Measurements from ENCODE around the gene NECTIN2. TPM values are rescaled to one million over a fixed set of nuclear protein-coding genes. Genes with fewer than 3 reads are reported as not detected.

The NECTIN2 gene
- total RNA-seq, 1 experiment from 2014 or later, result 2.0 TPM

GRCh38 chr19:44889830-44890365, 43.8 kb downstream of the NECTIN2 start:
- Histone ChIP-seq H3K36me3 (ENCODE audit: insufficient read depth, low read length) (peaks cover 17% of the 10 kb centered on the region), H3K4me1 (ENCODE audit: low read length) (peaks cover 18% of the 10 kb centered on the region), H3K27ac (ENCODE audit: low read length) (peak overlapping the region; percentile 73), H3K27me3 (ENCODE audit: low read length) (no peaks in the 10 kb centered on the region), H3K4me3 (ENCODE audit: low read length) (peak overlapping the region; percentile 54), H3K9ac (ENCODE audit: low read length) (peak overlapping the region; percentile 58), H2AFZ (ENCODE audit: low read length) (peak overlapping the region; percentile 82; the same call in 1 of the 2 replicates), H4K20me1 (ENCODE audit: insufficient read depth, low read depth, low read length) (peaks cover 12% of the 10 kb centered on the region; the same call in 1 of the 2 replicates), H3K9me3 (ENCODE audit: low read length) (no peaks in the 10 kb centered on the region), H3K4me2 (ENCODE audit: low read depth, low read length, poor library complexity, severe bottlenecking) (peak overlapping the region; percentile 68), H3K79me2 (ENCODE audit: low read length) (peaks cover 35% of the 10 kb centered on the region), H3K9me2 (replicated peaks; ENCODE audit: insufficient read depth, low read length) (no peaks in the 10 kb centered on the region)
- DNase-seq, result no peak

DNA sequence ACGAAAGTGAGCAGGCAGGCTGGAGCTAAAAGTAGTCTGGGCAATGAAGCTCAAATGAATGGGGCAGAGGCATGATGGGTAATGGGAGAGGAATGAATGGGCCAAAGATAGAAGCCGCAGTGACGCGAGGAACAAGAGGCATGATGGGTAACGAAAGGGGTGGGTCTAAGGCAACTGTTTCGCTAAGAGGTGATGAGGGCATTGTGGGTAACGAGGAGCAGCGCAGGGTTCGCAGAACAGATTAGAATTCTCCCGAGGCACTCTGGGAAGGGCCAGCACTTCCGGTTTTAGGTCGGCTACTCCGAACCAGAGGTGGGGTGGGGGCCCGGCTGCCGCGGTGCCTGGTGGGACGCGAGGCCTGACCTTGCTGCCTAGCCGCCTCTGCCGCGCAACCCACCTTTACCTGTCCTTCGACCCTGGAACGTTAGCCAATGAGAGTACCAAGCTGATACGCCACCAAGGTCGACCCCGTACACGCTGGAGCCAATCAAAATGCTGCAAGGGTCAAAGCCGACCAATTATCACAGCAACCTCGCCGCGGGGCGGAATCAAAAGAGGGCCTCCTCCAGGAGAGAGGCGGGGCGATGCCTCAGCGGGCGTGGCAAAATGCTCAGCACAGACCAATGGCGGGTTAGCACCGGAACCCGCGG, 44.4 kb downstream of the NECTIN2 start:
- Histone ChIP-seq H3K27ac (ENCODE audit: low read length) (peak overlapping the region; percentile 73), H3K9ac (ENCODE audit: low read length) (peak overlapping the region; percentile 58), H4K20me1 (ENCODE audit: insufficient read depth, low read depth, low read length) (peaks cover 16% of the 10 kb centered on the region; the same call in 1 of the 2 replicates), H3K79me2 (ENCODE audit: low read length) (peaks cover 37% of the 10 kb centered on the region), H3K9me2 (replicated peaks; ENCODE audit: insufficient read depth, low read length) (no peaks in the 10 kb centered on the region), H3K36me3 (ENCODE audit: insufficient read depth, low read length) (peaks cover 17% of the 10 kb centered on the region), H2AFZ (ENCODE audit: low read length) (peak overlapping the region; percentile 82; the same call in 1 of the 2 replicates), H3K4me1 (ENCODE audit: low read length) (peaks cover 18% of the 10 kb centered on the region), H3K27me3 (ENCODE audit: low read length) (no peaks in the 10 kb centered on the region), H3K4me2 (ENCODE audit: low read depth, low read length, poor library complexity, severe bottlenecking) (peak overlapping the region; percentile 68), H3K4me3 (ENCODE audit: low read length) (peak overlapping the region; percentile 54), H3K9me3 (ENCODE audit: low read length) (no peaks in the 10 kb centered on the region)
- DNase-seq, result peak; percentile 100

DNA sequence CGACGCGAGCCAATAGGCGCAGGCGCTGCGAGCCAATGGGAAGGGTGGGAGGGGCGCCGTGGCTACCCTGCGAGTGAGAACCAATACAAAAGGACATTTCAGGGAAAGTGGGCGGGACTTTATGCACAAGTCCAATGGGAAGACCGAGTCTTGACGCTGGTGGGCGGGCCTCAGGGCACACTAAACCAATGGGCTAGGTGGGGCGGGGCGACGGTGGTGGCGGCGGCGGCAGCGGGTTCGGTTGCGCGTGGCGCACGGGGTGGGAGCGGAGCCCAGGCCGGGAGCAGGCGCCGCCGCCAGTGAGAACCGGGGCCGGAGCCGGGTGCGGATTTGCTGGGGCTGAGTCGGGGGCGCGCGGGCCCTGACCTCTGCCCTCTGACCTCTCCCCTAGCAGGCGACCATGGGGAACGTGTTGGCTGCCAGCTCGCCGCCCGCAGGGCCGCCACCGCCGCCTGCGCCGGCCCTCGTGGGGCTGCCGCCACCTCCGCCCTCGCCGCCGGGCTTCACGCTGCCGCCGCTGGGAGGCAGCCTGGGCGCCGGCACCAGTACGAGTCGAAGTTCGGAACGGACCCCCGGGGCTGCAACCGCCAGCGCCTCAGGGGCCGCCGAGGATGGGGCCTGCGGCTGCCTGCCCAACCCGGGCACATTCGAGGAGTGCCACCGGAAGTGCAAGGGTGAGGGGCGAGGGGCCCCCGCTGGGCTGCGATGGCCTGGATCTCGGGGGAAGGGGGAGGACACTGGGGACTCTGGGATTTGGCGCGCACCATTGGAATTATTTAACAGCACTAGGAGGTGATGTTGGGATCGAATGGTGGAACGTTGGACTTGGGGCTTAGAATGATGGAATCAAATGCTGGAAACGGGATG, 45.2 kb downstream of the NECTIN2 start, which contains the start of gene TOMM40:
Gene TOMM40, plus strand, starts transcription at position 239 of the 867 bp plus-strand sequence. Its CDS starts 162 bp downstream, at position 401.
- Histone ChIP-seq H2AFZ (ENCODE audit: low read length) (peak within 1 kb of the TSS; percentile 82; the same call in 1 of the 2 replicates), H3K4me3 (ENCODE audit: low read length) (peak within 1 kb of the TSS; percentile 88), H3K79me2 (ENCODE audit: low read length) (peaks cover 37% of the 10 kb centered on the region), H3K9me3 (ENCODE audit: low read length) (no peaks in the 10 kb centered on the region), H3K27ac (ENCODE audit: low read length) (peak within 1 kb of the TSS; percentile 73), H3K36me3 (ENCODE audit: insufficient read depth, low read length) (peaks cover 21% of the 10 kb centered on the region), H4K20me1 (ENCODE audit: insufficient read depth, low read depth, low read length) (peaks cover 21% of the 10 kb centered on the region), H3K9me2 (replicated peaks; ENCODE audit: insufficient read depth, low read length) (no peaks in the 10 kb centered on the region), H3K27me3 (ENCODE audit: low read length) (no peaks in the 10 kb centered on the region), H3K4me2 (ENCODE audit: low read depth, low read length, poor library complexity, severe bottlenecking) (peak within 1 kb of the TSS; percentile 84), H3K9ac (ENCODE audit: low read length) (peak within 1 kb of the TSS; percentile 78), H3K4me1 (ENCODE audit: low read length) (peaks cover 18% of the 10 kb centered on the region)
- peak; percentile 75 for DNase-seq

DNA sequence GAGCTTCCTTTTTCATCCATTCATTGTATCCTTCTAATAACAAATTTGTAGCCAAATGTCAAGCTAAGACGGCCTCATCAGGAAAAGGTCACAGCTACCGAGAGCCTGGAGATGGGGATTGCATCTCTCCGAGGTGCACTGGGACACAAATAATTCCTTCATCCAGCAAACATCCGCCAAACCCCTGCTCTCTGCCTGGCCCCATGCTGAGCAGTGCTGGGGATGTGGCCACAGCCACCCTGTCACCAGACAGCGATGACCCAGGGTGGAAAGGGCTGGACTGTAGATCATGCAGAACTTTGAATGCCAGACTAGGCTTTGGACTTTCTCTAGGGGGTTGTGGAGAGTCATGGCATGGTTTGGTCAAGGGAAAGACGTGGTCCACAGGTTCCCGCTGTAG, 46.8 kb downstream of the NECTIN2 start:
- peak overlapping the region; percentile 78; the same call in 1 of the 2 replicates for H3K9ac ChIP-seq (ENCODE audit: low read length)
- H3K4me2 ChIP-seq (ENCODE audit: low read depth, low read length, poor library complexity, severe bottlenecking), result peak overlapping the region; percentile 84
- H3K27ac ChIP-seq (ENCODE audit: low read length), result no peak overlapping the region
- H3K4me1 ChIP-seq (ENCODE audit: low read length), result peaks cover 18% of the 10 kb centered on the region
- H3K36me3 ChIP-seq (ENCODE audit: insufficient read depth, low read length), result peaks cover 31% of the 10 kb centered on the region
- H3K27me3 ChIP-seq (ENCODE audit: low read length), result no peaks in the 10 kb centered on the region
- peaks cover 25% of the 10 kb centered on the region for H4K20me1 ChIP-seq (ENCODE audit: insufficient read depth, low read depth, low read length)
- no peaks in the 10 kb centered on the region for H3K9me2 ChIP-seq (replicated peaks; ENCODE audit: insufficient read depth, low read length)
- H3K9me3 ChIP-seq (ENCODE audit: low read length), result no peaks in the 10 kb centered on the region
- DNase-seq, result no peak
- peaks cover 37% of the 10 kb centered on the region for H3K79me2 ChIP-seq (ENCODE audit: low read length)
- peak overlapping the region; percentile 88; the same call in 1 of the 2 replicates for H3K4me3 ChIP-seq (ENCODE audit: low read length)
- H2AFZ ChIP-seq (ENCODE audit: low read length), result no peak overlapping the region

GRCh38 chr19:44893332-44894051, 47.4 kb downstream of the NECTIN2 start:
- peaks cover 18% of the 10 kb centered on the region for H3K4me1 ChIP-seq (ENCODE audit: low read length)
- no peak overlapping the region for H3K4me2 ChIP-seq (ENCODE audit: low read depth, low read length, poor library complexity, severe bottlenecking)
- H3K9me3 ChIP-seq (ENCODE audit: low read length), result no peaks in the 10 kb centered on the region
- peaks cover 25% of the 10 kb centered on the region for H4K20me1 ChIP-seq (ENCODE audit: insufficient read depth, low read depth, low read length)
- peaks cover 31% of the 10 kb centered on the region for H3K36me3 ChIP-seq (ENCODE audit: insufficient read depth, low read length)
- H2AFZ ChIP-seq (ENCODE audit: low read length), result no peak overlapping the region
- H3K79me2 ChIP-seq (ENCODE audit: low read length), result peaks cover 37% of the 10 kb centered on the region
- no peaks in the 10 kb centered on the region for H3K27me3 ChIP-seq (ENCODE audit: low read length)
- 0 out of 2 replicates have a peak overlapping the region, but pooled peaks have one; percentile 78 for H3K9ac ChIP-seq (ENCODE audit: low read length)
- H3K27ac ChIP-seq (ENCODE audit: low read length), result no peak overlapping the region
- no peak for DNase-seq
- H3K4me3 ChIP-seq (ENCODE audit: low read length), result no peak overlapping the region
- no peaks in the 10 kb centered on the region for H3K9me2 ChIP-seq (replicated peaks; ENCODE audit: insufficient read depth, low read length)

DNA sequence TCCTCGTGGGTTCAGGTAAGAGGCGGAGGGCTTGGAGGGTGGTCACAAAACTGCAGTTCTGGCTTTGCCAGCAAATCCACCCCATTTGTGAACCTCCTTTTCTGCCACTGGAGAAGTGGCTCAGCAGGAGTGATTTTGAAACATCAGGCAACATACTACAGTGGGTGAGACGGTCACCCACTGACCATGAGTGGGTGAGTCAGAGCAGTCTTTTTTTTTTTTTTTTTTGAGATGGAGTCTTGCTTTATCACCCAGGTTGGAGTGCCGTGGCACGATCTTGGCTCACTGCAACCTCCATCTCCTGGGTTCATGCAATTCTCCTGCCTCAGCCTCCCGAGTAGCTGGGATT, 47.9 kb downstream of the NECTIN2 start:
- H3K9ac ChIP-seq (ENCODE audit: low read length), result no peak overlapping the region
- no peaks in the 10 kb centered on the region for H3K9me3 ChIP-seq (ENCODE audit: low read length)
- H4K20me1 ChIP-seq (ENCODE audit: insufficient read depth, low read depth, low read length), result peaks cover 25% of the 10 kb centered on the region
- H3K79me2 ChIP-seq (ENCODE audit: low read length), result peaks cover 37% of the 10 kb centered on the region
- peaks cover 31% of the 10 kb centered on the region for H3K36me3 ChIP-seq (ENCODE audit: insufficient read depth, low read length)
- no peaks in the 10 kb centered on the region for H3K9me2 ChIP-seq (replicated peaks; ENCODE audit: insufficient read depth, low read length)
- no peaks in the 10 kb centered on the region for H3K27me3 ChIP-seq (ENCODE audit: low read length)
- H3K4me1 ChIP-seq (ENCODE audit: low read length), result peaks cover 18% of the 10 kb centered on the region
- no peak overlapping the region for H3K4me3 ChIP-seq (ENCODE audit: low read length)
- no peak overlapping the region for H3K4me2 ChIP-seq (ENCODE audit: low read depth, low read length, poor library complexity, severe bottlenecking)
- H3K27ac ChIP-seq (ENCODE audit: low read length), result no peak overlapping the region
- no peak for DNase-seq
- no peak overlapping the region for H2AFZ ChIP-seq (ENCODE audit: low read length)

DNA sequence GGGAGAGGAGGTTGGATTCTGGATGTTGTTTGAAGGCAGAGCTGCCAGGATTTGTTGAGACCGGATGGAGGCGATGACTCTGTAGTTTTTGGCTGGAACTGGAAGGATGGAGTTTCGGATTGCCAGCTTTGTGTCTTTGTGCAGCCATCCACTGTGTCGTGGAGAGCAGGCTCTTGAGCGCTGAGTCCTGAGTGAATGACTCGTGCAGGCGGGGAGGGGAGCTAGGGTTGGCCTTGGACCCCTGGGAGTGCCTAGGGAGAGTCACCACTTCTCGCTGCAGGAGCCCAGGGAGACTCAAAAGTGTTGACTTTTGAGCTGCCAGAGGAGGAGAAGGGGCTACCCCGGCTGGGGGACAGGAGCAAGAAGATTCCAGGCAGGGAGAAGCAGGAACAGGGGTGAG, 48.8 kb downstream of the NECTIN2 start:
- no peak overlapping the region for H3K27ac ChIP-seq (ENCODE audit: low read length)
- H4K20me1 ChIP-seq (ENCODE audit: insufficient read depth, low read depth, low read length), result peaks cover 26% of the 10 kb centered on the region
- H3K9me2 ChIP-seq (replicated peaks; ENCODE audit: insufficient read depth, low read length), result no peaks in the 10 kb centered on the region
- H3K27me3 ChIP-seq (ENCODE audit: low read length), result no peaks in the 10 kb centered on the region
- no peak for DNase-seq
- H3K79me2 ChIP-seq (ENCODE audit: low read length), result peaks cover 37% of the 10 kb centered on the region
- H3K4me3 ChIP-seq (ENCODE audit: low read length), result no peak overlapping the region
- H3K4me1 ChIP-seq (ENCODE audit: low read length), result peaks cover 14% of the 10 kb centered on the region
- H3K9me3 ChIP-seq (ENCODE audit: low read length), result no peaks in the 10 kb centered on the region
- no peak overlapping the region for H3K9ac ChIP-seq (ENCODE audit: low read length)
- no peak overlapping the region for H2AFZ ChIP-seq (ENCODE audit: low read length)
- H3K36me3 ChIP-seq (ENCODE audit: insufficient read depth, low read length), result peaks cover 31% of the 10 kb centered on the region
- H3K4me2 ChIP-seq (ENCODE audit: low read depth, low read length, poor library complexity, severe bottlenecking), result no peak overlapping the region
